Left renal pelvis (tissue), 4 donors: ENCODE results near the gene VLDLR. TPM values are rescaled to one million over a fixed set of nuclear protein-coding genes. Genes with fewer than 3 reads are reported as not detected.

ENCODE experiments used
- DNase-seq, 4 donors: peaks; one replicate each; pipeline ENCODE4 v3.0.0-alpha.2; 2013; ENCODE audit warnings: low read depth in 4 of 4, low spot score in 3 of 4
- polyA plus RNA-seq, 4 donors: library from polyadenylated mRNA; unstranded; fragments of 120-200 nt; gene quantifications; one replicate each; pipeline ENCODE4 v1.2.1, GENCODE V29; 2013; ENCODE audit not compliant: insufficient read length in 4 of 4

The VLDLR gene
- 10 to 100 TPM; 31.6 to 61.4 (median 40.2) TPM for polyA plus RNA-seq

DNA sequence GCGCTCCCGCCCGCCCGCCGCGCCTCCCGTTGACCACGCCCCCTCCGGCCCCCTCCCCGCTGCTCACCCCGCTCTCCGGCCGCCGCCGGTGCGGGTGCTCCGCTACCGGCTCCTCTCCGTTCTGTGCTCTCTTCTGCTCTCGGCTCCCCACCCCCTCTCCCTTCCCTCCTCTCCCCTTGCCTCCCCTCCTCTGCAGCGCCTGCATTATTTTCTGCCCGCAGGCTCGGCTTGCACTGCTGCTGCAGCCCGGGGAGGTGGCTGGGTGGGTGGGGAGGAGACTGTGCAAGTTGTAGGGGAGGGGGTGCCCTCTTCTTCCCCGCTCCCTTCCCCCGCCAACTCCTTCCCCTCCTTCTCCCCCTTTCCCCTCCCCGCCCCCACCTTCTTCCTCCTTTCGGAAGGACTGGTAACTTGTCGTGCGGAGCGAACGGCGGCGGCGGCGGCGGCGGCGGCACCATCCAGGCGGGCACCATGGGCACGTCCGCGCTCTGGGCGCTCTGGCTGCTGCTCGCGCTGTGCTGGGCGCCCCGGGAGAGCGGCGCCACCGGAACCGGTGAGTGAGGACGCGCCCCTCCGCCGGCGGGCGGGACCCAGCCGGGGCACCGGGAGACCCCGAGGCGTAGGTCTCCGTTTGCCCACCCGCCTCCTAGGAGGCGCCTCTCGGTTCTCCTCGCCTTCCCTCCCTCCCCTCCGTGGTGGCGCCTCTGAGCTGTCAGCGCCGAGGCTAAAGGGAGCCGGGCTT, at the start of gene VLDLR:
TSS of gene VLDLR (plus strand) at position 66 of the 739 bp plus-strand sequence. CDS start at position 469, 403 bp downstream.
- DNase-seq = peak in 3 of 4 donors; percentile 37 to 59 (median 39)

DNA sequence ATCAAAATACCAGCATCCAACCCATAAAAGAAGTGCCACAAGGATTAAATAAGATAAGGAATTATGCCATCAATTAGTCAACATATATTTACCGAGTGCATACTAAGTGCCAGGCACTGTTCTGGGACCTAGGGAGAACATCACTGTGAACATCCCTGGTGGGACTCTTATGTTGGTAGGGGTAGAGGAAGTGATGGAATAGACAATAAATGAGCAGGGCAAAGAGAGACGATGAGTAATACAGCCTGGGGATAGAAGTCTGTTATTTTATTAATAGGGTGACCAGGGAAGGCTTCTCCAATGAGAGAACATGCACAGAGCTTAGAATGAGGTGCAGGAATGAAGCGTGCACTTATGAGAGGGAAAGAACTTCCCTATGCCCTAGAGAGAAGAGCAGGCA, 47.4 kb upstream of the VLDLR start:
- no peak for DNase-seq

DNA sequence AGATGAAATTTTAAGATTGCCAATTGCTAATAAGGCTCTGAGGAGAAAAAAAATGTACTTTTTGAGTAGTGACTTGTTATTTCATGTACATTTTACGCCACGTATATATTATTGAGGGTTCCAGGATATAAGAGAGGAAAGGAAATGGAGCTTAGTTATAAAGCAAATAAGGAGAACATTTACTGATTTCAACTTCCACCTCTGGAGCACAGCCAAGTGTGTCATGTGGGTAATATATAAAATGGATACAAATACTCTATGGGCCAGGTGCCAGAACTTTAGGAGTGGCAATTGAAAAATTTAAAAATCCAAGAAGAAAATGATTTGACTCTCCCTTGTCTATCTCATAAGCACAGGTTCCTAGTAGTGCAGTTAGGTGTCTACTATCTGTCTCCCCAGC, 45.0 kb upstream of the VLDLR start:
- DNase-seq = no peak

DNA sequence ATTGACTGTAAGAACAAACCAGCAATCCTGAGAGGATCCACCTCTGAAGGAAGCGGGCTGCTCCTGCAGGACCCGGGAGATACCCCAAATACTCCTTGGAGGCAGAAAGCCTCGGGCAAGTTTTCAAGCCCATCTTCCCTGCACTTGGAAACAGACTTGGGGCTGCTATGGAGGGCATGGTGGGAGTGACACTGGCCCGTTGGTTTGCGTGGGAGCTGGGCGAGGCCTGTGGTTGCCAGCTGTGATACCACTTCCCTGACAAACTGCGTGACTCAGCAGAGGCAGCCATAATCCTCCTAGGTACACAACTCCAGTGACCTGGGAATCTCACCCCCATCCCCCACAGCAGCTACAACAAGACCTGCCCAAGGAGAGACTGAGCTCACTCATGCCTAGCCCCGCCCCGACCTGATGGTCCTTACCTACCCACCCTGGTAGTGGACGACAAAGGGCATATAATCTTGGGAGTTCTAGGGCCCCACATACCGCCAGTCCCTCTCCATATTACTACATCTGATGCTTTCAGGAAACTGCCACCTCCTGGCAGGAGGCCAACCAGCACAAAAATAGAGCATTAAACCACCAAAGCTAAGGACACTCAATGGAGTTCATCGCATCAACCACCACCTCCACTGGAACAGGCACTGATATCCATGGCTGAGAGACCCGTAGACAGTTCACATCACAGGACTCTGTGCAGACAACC, 38.1 kb upstream of the VLDLR start:
- no peak for DNase-seq

DNA sequence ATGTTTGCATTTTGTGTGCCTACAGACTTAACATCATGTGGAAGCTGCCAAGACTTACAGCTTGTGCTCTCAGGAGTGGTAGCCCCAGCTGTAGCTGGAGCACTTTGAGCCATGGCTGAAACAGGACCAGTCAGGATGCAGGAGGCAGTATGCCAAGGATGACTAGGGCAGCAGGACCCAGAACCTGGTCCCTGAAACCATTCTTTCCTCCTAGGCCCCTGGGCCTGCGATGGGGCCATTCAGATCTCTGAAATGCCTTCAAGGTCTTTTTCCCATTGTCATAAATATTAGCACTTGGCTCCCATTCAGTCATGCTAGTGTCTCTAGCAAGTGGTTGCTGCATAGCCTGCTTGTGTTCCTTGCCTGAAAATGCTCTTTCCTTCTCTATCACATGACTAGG, 29.6 kb upstream of the VLDLR start:
- DNase-seq = no peak

DNA sequence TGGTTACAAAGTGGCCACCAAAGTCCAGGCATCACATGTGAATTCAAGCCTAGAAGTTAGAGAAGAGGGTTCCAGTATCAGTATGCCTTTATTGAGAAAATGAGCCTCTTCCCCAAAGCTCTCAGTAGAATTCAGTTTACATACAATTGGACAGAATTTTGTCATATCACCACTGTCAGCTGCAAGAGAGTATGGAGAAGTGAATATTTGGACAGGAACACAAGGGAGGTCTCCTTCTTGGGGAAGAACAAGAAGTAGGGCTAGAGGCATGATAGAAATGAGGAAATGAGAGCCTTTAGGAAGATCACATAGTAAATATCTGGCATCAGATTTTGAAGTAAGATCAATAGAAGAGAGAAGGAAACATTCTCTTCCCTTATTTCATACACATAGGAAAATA, 27.8 kb upstream of the VLDLR start:
- DNase-seq = no peak

DNA sequence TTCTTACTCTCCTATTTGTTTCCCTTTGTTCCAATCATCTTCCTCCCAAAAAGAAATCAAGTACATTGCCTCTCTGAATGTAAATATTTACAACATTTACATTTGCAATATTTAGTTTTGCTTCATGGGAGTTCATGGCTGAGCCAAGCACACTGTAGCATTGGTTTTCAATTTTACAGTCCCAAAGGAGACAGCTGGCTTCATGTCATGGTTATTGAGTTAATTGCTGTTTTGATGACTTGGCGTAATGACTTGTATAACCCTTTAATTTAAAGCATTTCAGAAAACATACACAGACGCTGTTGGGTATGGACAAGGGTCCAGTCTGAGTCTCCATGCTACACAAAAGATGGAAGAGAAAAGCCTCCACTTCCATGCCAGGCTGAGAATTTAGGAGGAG, 25.6 kb upstream of the VLDLR start:
- no peak for DNase-seq

DNA sequence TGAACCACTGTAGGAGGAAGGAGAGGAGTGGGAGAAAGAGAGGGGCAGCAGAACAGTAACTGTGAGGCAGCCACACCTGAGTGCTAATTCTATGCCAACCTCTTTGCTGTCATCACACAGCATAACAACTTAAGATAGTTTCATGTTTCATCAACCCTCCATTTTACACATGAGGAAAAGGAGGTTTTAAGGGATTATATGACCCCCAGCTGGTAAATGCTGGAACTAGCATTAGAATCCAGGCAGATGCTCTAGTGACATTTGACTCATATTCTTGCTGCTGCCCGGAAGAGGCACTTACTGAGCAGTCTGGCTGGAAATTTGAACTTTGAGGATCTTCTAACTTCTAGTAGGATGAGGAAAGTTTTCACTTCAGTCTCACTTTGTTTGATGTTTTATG, 24.1 kb upstream of the VLDLR start:
- no peak for DNase-seq

DNA sequence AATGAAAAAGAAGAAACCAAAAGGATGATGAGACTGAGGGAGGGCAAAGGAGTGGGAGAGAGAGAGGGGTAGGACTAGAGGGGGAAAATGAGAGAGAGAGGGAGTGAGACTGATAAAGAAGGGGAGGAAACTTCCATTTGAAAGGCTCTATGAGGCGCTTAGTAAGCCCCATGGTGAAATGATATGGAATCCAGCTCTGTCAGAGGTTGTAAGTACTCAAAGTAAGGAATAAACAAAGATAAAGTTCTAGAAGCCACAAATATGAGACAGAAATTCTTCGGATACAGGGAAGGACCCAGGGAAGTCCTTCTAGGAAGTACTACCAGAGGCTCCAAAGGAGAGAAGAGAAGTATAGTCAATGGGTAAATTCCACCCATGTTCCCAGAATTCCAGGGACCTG, 21.7 kb upstream of the VLDLR start:
- DNase-seq = no peak

DNA sequence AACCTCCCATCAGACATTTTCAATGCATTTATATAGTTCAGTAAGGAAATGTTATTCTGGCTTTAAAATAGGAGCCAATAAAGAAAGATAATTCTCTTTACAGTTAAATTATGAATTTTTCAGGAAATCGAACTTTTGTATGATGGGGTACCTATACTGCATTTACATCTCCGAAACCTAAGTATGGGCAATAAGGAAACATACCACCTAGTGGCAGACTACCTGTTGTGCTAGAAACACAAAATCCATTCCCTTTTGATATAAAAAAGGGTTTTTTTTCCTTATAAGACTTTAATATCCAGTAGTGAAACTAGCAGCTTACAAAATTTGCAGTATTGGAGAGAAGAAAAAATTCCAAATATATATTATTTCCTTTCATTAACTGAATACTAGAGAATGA, 21.3 kb upstream of the VLDLR start:
- no peak for DNase-seq

DNA sequence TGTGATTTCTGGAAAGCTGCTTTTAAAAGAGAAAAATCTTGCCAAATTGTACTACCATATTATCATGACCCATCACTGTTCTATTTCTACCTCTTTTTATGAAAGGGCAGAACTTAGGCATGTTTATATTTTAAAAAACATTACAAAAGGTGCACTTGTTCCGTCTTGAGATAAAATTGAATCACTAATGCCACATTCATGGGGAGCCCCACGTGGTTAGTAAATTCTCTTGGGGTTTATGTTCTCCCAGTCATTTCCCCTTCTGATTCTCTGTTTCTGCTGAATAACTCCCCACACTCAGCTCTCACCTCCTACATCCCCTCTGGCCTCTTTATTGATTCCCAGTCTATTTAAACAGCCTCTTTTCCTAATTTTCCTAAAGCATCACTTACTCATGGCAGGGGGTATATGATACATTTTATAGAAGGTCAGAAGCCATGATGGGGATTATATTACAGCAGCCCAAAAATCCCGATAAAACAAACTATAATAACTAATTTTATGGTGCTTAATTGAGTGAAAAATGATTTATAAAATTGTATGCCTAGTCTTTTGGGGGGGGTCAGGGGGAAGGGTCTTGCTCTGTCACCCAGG, 19.7 kb upstream of the VLDLR start:
- no peak for DNase-seq

DNA sequence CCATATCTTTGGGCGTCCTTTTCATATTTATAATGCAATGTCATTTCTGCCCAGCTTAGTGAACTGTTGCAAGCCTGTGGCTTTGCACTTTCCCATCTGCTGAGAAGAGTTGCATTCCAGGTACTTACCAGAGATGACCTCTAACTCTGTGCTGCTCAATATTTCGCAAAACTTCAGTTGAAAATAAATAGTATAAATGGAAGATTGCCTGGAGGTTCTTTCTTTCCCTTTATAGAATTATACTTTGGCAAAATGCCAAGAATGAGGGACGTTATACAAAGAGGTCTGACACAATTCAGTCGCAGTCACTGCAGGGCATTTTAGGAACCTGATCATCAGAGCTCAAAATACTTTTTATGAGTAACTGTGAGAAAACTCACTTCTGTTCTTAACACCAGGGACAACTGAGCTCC, 18.9 kb upstream of the VLDLR start:
- DNase-seq = no peak

DNA sequence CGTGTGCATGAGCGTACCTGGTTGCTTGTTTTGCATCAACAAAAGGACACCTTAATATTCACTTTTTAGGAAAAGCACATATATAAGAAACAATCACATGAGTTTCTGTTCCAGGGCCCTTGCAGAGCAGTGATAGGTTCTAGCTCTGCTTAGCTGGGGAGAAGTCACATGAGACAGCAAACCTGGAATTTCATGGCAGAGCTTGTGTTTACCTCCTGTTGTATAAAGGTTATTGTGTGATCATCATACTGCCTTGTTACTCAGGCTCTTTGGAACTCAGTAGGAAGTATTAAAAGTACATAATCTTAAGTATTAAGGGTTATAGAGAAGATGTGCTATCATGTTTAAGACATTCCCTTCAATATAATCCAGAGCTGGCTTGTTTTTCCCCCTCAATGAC, 18.0 kb upstream of the VLDLR start:
- no peak for DNase-seq

DNA sequence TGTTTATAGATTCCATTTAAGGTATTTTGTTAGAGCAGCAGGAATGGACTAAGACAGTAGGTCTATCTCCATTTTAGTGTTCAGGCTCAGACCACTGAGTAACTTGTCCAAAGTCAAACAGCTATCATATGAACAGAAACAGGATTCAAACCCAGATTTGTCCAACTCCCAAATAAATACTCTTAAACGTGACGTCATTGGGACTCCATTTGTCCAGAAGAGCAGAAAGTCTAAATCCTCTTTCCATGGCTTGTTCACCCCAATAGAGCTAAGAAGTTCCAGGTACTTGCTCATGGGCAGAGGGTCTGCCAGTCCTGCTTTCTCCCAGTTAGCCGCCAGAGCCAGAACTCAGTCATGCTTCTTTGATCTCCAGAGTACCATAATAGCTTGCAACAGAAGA, 16.3 kb upstream of the VLDLR start:
- DNase-seq = no peak

DNA sequence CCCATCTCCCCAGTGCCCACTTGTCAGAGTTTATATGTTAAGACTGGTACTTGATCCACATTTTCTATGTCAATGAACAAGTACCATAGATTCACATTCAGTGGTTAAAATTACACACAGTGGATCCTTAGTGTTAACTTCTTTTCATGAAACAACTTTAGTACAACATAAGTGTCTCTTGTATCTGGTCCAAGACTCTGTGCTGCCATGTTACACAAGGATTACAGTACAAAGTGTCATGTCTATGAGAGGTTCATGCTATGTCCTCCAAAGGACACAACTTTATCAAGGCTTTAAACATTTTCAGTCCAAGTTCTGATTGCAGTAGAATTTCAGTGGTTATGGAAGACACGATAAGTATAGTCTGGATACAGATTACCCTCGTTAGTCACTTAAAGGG, 13.3 kb upstream of the VLDLR start:
- DNase-seq = no peak

DNA sequence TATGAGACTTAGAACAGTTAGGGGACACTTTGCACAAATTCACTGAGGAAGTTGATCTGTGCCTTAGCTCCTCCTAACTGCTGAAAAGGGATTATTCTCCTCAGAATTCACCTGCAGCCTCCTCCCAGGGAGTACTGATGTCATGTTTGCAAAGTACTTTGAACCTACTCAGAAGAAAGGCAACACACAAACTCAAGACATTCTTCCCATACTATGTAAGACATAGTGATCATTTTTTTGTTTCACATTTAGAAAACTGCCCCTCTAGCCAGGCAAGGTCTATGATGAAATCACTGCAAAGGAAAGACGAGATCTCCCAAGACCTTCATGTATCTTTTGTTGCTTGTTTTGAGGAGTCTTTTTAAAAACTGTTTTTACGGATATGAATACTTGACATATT, 10.6 kb upstream of the VLDLR start:
- DNase-seq = no peak

DNA sequence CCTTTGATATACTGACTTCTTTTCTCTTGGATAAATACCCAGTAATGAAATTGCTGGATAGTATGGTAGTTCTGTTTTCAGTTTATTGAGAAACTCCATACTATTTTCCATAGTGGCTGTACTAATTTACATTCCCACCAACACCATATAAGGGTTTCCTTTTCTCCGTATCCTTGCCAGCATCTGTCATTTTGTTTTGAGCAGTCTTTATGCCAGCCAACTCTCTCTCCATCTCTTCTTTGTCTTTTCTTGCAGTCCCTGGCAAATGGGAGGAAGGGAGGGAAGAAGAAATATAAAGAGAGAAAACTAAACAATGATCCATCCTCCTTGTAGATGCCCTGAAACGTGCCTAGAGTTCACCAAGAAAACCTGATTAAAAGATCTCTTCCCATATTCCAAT, 9.6 kb upstream of the VLDLR start:
- no peak for DNase-seq

DNA sequence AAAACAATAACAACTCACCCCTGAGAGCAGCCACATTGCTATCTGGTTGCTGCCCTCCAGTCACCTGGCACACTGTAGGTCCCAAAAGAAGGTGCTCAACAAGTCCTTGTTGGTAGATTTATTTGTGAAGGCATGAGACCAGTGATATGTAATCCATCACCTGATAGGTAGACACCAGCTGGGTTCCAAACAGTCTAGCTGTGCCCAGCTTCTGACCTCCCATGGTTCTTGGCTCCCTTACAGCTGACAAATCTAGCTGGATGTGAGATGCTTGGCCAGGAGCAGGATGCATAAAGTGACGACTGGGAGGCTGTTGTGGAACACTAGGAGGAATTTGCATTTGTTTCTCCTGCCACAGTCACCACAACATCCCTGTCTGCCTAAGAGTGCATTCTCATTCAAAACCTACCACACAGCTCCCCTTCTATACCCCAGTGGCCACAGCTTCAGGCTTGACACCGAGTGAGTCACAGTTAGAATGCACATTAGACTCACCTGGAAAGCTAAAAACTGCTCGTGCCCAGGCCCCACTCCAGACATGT, 7.8 kb upstream of the VLDLR start:
- no peak for DNase-seq

DNA sequence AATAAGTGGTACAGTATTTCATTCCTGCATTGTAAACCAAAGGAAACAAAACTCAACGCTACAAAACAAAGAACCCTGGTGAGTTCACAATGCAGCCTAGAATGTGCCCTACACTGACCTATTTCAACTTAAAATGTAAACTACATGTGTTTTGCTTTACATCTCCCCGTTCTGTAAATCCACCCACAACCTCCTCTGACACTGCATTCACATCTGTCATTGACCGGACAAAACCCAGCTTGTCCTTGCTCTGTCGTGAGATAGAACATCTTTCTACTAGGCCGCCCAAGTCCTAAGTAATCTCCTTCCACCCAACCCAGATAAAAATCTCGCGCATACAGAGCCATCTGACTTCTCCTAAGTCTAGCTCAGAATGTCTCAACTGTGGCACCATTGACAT, 6.1 kb upstream of the VLDLR start:
- peak in 1 of 4 donors; percentile 31 for DNase-seq

DNA sequence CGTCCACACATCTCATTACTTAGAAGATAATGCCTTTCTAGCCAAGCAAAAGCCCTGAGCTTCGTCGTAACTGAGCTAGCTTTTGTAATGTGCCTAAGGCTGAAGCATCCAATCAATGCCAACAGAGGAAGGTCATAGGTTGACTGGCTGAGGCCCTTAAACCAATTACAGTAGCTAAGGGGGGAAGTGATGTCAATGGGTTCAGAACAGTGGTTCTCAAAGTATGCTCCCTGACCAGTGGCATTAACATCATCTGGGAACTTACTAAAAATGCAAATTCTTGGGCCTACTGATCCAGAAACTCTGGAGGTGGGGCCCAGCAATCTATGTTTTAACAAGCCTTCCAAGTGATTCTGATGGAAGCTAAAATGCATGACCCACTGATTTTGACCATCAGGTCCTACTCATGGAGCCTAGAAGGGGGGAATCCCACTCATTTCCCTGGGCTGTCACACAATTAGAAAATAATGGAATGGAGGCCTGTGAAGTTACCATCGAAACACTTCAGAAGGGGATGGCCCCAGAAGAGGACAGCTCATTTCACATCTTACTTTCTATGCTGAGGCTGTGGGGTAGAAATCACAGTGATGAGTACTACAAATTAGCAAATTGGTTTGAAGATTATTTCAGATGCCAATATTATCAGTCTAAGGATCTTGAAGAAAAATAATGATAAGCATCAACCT, 4.8 kb upstream of the VLDLR start:
- no peak for DNase-seq

DNA sequence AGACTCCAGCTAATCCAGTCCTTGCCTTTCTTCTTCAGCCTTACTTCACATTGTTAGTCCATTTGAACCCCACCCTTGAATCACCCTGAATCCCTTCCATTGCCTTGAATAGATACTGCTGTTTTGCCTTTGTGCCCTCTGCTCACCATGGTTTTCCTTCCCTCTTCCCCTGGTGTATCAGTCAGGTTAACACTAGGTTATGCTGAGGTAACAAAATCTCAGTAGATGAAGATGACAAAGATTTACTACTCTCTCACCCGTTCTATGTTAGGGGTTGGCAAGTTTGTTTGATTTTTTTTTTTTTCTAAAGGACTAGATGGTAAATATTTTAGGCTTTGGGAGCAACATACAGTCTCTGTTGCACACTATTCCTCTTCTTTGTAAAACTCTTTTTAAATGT, 3.3 kb upstream of the VLDLR start:
- DNase-seq = no peak
